OCI-LY1 (cell line): ENCODE data around the gene LAPTM5.

ENCODE experiments used
- EZH2 ChIP-seq: fragments of 200-600 bp; sonication (generic), shearing (Covaris generic); IDR thresholded peaks from 2 replicates; pipeline ENCODE4 v1.8.0; 2017; ENCODE audit warnings: borderline replicate concordance, mixed run types, mild to moderate bottlenecking, antibody characterized with exemption, low read length, moderate library complexity, mixed read lengths
- TF ChIP-seq, protein P1 (sequence below): fragments of 200-600 bp; sonication (generic), shearing (Covaris generic); IDR thresholded peaks from 2 replicates; pipeline ENCODE4 v1.5.1; 2017; ENCODE audit warnings: mild to moderate bottlenecking, antibody characterized with exemption, low read length, moderate library complexity, mixed read lengths

DNA sequence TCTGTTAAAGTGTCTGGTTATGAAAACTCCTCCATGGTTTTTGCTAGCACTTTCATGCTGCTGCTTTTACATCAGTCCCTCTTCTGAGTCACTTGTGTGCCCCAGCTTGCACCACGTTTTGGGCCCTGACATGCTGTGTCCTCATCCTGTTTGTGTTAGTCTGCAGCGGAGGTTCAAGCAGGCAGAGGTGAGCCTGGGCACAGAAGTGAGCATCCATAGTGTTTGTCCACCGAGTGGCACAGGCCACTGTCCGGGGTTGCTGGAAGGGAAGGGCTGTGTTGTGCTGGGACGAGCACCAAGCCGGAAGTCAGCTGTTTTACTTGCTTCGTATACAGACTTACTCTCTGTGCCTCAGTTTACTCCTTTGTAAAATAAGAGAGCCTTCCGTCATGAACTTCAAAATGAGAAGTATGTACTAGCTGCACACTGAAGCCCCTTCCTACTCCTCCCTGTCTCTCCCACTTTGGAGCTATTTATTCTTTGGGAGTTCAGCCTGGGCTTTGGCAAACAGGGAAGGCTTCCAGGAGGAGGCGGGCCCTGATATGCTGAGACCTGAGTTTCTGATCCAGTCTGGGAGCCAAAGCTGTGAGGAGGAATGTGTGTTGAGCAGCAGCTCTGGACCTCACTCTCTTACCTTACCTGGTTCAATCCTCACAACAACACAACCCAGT is 10.7 kb upstream of the LAPTM5 start:
- TF ChIP-seq, protein P1, sequence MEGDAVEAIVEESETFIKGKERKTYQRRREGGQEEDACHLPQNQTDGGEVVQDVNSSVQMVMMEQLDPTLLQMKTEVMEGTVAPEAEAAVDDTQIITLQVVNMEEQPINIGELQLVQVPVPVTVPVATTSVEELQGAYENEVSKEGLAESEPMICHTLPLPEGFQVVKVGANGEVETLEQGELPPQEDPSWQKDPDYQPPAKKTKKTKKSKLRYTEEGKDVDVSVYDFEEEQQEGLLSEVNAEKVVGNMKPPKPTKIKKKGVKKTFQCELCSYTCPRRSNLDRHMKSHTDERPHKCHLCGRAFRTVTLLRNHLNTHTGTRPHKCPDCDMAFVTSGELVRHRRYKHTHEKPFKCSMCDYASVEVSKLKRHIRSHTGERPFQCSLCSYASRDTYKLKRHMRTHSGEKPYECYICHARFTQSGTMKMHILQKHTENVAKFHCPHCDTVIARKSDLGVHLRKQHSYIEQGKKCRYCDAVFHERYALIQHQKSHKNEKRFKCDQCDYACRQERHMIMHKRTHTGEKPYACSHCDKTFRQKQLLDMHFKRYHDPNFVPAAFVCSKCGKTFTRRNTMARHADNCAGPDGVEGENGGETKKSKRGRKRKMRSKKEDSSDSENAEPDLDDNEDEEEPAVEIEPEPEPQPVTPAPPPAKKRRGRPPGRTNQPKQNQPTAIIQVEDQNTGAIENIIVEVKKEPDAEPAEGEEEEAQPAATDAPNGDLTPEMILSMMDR = no peak
- TF ChIP-seq EZH2 = no peak
